Measurements from ENCODE around the gene PDS5B.

GRCh38 chr13:32594157-32594738, 8.0 kb downstream of the PDS5B start:
- TF ChIP-seq POLR2A (IDR thresholded peaks at IDR 0.05; ENCODE audit: control extremely low read depth in 1 of 2, low read depth in 2 of 2, low read length in 2 of 2) (no peak), KDM5A (IDR thresholded peaks at IDR 0.05; ENCODE audit: low read length) (no peak), USF2 (IDR thresholded peaks at IDR 0.05; ENCODE audit: low read length) (no peak), POU5F1 (IDR thresholded peaks at IDR 0.05; ENCODE audit: low read depth, low read length) (no peak), JUN (IDR thresholded peaks at IDR 0.05; ENCODE audit: low read depth, low read length) (no peak), CTCF (IDR thresholded peaks at IDR 0.05; ENCODE audit: control extremely low read depth in 1 of 3, insufficient read depth in 1 of 3, low read depth in 1 of 3, low read length in 3 of 3) (no peak), ATF3 (IDR thresholded peaks at IDR 0.05; ENCODE audit: insufficient read depth, low read depth, low read length) (no peak), NRF1 (IDR thresholded peaks at IDR 0.05; ENCODE audit: low read depth, low read length) (no peak)

All from H1 (cell line).